HG02588 (cell line): Measurements from ENCODE around the gene RPL22.

ENCODE experiments used
- ATAC-seq: cut with Tn5 transposase; IDR thresholded peaks from one replicate; pipeline ENCODE4 v1.9.1; 2021; ENCODE audit warnings: mild to moderate bottlenecking, moderate library complexity; ENCODE audit not compliant: unreplicated experiment

The RPL22 gene

GRCh38 chr1:6205849-6206519 is 6.6 kb upstream of the RPL22 start, which contains the start of gene RNF207:
TSS of gene RNF207 (plus strand) at chr1:6206119. CDS start at chr1:6206536, 417 bp downstream.
- ATAC-seq: no peak

- no peak for ATAC-seq
These were observed 2.9 kb upstream of the RPL22 start for GRCh38 chr1:6202256-6202655.

- no peak for ATAC-seq
These were observed 904 bp upstream of the RPL22 start for GRCh38 chr1:6200188-6200809.

GRCh38 chr1:6198646-6199297 is 623 bp downstream of the RPL22 start:
- no peak for ATAC-seq

GRCh38 chr1:6197746-6198427 is 1.5 kb downstream of the RPL22 start:
- ATAC-seq: no peak

GRCh38 chr1:6191968-6192367 is 7.4 kb downstream of the RPL22 start:
- no peak for ATAC-seq

- ATAC-seq: no peak
These were observed 10.9 kb downstream of the RPL22 start for GRCh38 chr1:6188466-6188865.

GRCh38 chr1:6185635-6186382 is 13.6 kb downstream of the RPL22 start:
- no peak for ATAC-seq

- no peak for ATAC-seq
These were observed 14.2 kb downstream of the RPL22 start for GRCh38 chr1:6185151-6185550.

- ATAC-seq: no peak
These were observed 15.2 kb downstream of the RPL22 start for GRCh38 chr1:6184083-6184783.

GRCh38 chr1:6183520-6183989 is 15.8 kb downstream of the RPL22 start:
- ATAC-seq: no peak

- ATAC-seq: no peak
These were observed 18.0 kb downstream of the RPL22 start for GRCh38 chr1:6181347-6181770.

- ATAC-seq: no peak
These were observed 18.6 kb downstream of the RPL22 start for GRCh38 chr1:6180707-6181311.

- ATAC-seq: no peak
These were observed 19.1 kb downstream of the RPL22 start, which contains the start of gene CHD5 for GRCh38 chr1:6180268-6180706. TSS of gene CHD5 (minus strand) at chr1:6180321. CDS start at chr1:6180023, 298 bp downstream.

- ATAC-seq: no peak
These were observed 19.7 kb downstream of the RPL22 start for GRCh38 chr1:6179564-6180175.

- no peak for ATAC-seq
These were observed 20.4 kb downstream of the RPL22 start for GRCh38 chr1:6178751-6179563.

GRCh38 chr1:6177681-6178380 is 21.6 kb downstream of the RPL22 start:
- ATAC-seq: no peak

- no peak for ATAC-seq
These were observed 22.6 kb downstream of the RPL22 start for GRCh38 chr1:6176779-6177178.
